CD4-positive, alpha-beta T cell treated with Interleukin-12 subunit alpha and Interleukin-12 subunit beta, for 1 hour (primary cell): ENCODE measurements around the gene PCCA.
"Not testable (repeated sequence)": the region's sequence is repeated elsewhere in the genome, so short reads cannot be mapped to it uniquely, and the experiment has no call there.

Experiments used
- DNase-seq: peaks from one replicate; pipeline ENCODE4 v3.0.0-alpha.2; 2020

Gene PCCA

GRCh38 chr13:100247937-100248336 is 159.0 kb downstream of the PCCA start:
- no peak for DNase-seq

- no peak for DNase-seq
Measured at GRCh38 chr13:100254002-100254401, 165.1 kb downstream of the PCCA start.

- DNase-seq = no peak
Measured at GRCh38 chr13:100262404-100262803, 173.5 kb downstream of the PCCA start.

DNA sequence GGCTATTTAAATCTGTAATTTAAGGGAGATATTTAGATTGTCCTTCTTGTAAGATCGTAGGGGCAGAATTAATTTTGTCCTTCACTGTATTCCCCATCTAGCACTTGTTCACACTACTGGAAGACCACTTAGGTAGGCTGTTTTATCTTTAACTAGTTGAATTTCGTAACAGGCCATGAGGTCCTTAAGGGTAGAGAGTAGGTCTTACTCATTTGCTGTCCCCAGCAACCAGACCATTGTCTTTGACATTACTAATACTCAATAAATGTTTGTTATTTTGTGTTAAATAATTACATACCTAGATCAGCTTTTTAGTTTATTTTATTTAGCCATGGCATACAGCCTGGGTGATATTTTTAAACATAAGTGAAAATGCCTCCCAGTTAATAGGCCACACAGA is 177.1 kb downstream of the PCCA start:
- no peak for DNase-seq

- no peak for DNase-seq
Measured at GRCh38 chr13:100269837-100270236, 180.9 kb downstream of the PCCA start.

GRCh38 chr13:100273138-100273537 is 184.2 kb downstream of the PCCA start:
- DNase-seq = no peak

GRCh38 chr13:100273552-100273951 is 184.7 kb downstream of the PCCA start:
- DNase-seq = no peak

GRCh38 chr13:100274942-100275506 is 186.1 kb downstream of the PCCA start:
- no peak for DNase-seq

GRCh38 chr13:100275746-100276145 is 186.9 kb downstream of the PCCA start:
- no peak for DNase-seq

DNA sequence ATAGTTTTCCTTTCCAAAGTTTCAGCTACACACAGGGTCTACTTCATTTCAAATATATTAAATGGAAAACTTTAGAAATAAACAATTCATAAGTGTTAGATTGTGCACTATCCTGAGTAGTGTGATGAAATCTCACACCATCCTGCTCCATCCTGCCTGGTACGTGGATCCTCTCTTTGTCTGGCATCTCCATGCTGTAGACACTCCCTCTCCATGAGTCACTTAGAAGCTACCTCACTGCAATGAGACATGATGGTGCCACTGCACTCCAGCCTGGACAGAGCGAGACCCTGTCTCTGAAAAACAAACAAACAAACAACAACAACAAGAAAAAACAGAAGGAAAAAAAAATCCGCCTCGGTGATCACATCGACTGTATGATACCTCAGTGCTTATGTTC is 191.8 kb downstream of the PCCA start:
- DNase-seq = no peak

DNA sequence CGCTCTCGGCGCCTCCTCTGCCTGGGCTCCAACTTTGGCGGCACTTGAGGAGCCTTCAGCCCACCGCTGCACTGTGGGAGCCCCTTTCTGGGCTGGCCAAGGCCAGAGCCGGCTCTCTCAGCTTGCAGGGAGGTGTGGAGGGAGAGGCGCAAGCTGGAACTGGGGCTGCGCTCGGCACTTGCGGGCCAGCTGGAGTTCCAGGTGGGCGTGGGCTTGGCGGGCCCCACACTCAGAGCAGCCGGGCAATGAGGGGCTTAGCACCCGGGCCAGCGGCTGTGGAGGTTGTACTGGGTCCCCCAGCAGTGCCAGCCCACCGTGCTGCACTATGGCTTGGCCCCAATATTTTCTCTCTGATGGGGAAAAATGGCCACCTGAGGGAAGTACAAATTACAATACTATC is 193.4 kb downstream of the PCCA start:
- DNase-seq = not testable (repeated sequence)

GRCh38 chr13:100290165-100290801 is 201.4 kb downstream of the PCCA start:
- DNase-seq = no peak

DNA sequence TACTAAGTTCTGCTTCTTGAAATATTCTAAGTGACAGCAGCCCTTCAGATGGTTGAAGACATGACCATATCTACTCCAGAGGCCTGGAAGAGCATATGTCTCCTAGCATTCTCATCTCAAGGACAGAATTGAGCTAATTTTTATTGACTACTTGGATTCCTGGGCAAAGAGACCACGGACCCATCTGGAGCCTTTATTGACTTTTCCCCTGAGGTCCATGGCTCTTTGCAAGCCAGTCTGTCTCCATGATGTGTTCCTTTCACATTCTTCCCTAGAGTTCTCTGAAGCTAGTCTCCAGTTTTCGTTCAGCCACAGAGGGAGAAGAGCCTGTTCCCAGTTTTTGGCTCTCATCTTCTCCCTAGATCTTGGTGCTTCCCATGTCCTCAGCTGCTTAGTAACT is 202.7 kb downstream of the PCCA start:
- no peak for DNase-seq

GRCh38 chr13:100297413-100297812 is 208.5 kb downstream of the PCCA start:
- no peak for DNase-seq

DNA sequence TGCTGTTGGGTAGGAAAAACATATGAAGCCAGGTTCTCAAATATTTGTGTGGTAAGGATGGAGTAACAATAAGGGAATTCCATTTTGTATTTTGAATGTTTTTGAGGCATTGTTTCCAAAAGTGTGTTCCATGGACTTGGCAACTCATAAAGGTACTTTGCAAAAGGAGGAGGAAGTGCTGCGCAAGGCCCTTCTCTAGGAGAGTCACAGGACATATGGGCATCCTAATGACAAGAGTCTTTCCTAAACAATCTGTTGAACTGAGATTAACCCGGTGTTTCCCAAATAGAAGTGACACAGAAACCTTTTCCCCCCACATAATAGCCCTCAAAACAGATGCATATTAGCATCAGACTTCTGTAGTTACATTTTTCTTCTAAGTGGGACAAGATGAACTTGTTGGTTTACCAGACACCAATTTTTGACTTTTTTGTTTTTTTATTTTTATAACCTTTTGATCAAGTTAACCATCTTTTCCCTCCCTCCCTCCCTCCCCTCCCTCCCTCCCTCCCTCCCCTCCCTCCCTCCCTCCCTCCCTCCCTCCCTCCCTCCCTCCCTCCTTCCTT is 209.3 kb downstream of the PCCA start:
- no peak for DNase-seq

GRCh38 chr13:100298691-100299090 is 209.8 kb downstream of the PCCA start:
- no peak for DNase-seq

DNA sequence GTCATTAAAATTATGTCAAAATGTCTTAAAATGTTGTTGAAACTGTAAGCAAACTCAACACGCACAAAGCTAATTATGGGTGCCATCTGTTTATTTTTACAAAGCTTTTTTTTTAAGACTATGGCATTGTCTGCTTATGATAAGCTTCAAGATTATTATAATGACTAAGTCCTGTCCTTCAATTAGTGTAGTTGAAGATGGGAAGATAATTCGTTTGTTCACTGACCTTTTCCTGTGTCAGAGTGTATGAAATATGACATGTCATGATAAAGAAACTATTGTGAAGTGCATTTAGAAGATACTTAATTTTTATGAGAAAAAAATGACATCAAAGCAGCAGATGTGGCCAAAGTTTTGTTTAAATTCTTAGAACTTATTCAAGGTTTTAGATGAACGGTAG is 211.3 kb downstream of the PCCA start:
- DNase-seq = no peak

GRCh38 chr13:100300708-100301107 is 211.8 kb downstream of the PCCA start:
- no peak for DNase-seq

GRCh38 chr13:100301418-100301817 is 212.5 kb downstream of the PCCA start:
- no peak for DNase-seq

DNA sequence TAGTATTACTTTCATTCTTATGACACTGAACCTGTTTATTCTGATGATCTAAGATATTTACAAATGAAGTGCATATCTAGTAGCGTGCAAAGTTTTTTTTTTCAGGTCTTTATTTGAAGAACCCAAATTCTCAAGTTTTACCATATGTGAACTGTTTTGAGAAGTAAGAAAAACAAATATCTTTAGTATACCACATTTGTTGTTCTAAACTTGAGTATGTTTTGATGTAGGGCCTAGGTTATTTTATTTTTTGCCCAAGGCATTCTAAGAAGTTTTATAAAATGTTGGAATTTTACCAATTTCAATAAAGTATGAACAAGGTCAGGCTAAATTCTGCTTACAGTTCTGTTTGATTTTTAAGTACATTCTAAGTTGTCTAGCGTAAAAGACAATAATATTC is 213.5 kb downstream of the PCCA start:
- DNase-seq = no peak

- no peak for DNase-seq
Measured at GRCh38 chr13:100304229-100304628, 215.3 kb downstream of the PCCA start.

- DNase-seq = no peak
Measured at GRCh38 chr13:100305398-100305797, 216.5 kb downstream of the PCCA start.

DNA sequence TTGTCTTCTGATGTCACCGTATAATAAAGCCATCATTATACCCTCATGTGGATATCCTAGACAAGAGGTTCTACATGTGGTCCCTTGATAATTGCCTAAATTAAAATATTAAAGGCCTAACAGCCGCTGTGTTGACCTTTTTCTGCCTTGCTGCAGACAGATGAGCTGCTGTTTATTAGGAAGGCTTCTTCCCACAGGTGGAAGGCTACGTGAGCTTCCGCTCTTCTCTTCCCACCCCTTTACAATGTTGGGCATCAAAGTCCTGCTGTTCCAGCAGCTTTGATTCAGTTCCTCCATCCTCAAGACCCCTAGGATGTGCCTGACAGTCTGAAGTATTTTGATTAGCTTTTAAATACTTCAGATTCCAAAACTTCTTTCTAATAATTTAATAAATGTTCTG is 217.1 kb downstream of the PCCA start:
- DNase-seq = no peak

DNA sequence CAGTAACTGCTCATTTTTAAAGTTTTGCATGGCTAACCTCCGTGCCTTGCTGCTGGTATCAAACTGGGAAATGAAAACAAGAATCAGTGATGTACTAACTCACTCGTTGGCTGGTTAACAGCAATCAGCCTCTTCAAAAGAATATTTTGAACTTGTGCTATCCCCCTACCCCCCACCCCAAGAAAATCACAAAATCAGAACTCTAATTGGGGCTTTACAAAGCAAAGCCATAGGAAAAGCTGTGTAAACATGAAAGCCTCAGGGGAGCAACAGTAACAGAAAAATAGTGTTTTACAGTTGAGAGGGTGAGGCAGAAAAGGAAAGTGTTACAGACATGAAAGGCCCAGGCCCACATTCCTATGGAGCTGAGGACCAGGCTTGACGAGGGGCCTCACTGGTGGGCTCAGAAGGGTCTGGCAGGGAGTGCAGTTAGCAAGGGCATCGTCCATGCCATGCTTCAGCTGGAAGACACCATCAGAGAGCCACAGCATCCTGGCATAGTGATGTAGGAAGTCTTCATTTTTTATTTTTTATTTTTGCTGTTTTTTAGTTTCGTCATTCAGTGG is 217.6 kb downstream of the PCCA start:
- no peak for DNase-seq
